K562 (cell line): ENCODE data around the gene ATP2B1. TPM values are rescaled to one million over a fixed set of nuclear protein-coding genes. Genes with fewer than 3 reads are reported as not detected.
A peak's percentile ranks its signal among the peaks of the same experiment; 100 is the strongest.

Experiments
- DPF2 ChIP-seq: fragments of 450-650 bp; IDR thresholded peaks from 2 replicates; pipeline ENCODE4 v1.6.1; 2016
- ERF ChIP-seq: fragments of 450-650 bp; formaldehyde crosslinking; IDR thresholded peaks from 2 replicates; pipeline ENCODE4 v1.4.0; 2020; ENCODE audit warnings: mild to moderate bottlenecking, mixed read lengths
- ETV5 ChIP-seq: sonication (generic); formaldehyde crosslinking; IDR thresholded peaks from 2 replicates; pipeline ENCODE4 v1.4.0; 2020; ENCODE audit warnings: low read depth, mild to moderate bottlenecking, missing genetic modification reagents
- HMGN3 ChIP-seq: IDR thresholded peaks from 2 replicates; pipeline ENCODE4 v1.6.1; 2011; ENCODE audit warnings: borderline replicate concordance, low read depth, mild to moderate bottlenecking, mixed read lengths, low read length; ENCODE audit not compliant: insufficient read length; ENCODE audit errors: extremely low read depth
- KAT2B ChIP-seq: IDR thresholded peaks from one replicate; pipeline ENCODE4 v1.6.1; 2012; ENCODE audit warnings: low read depth, mild to moderate bottlenecking, control low read depth, inconsistent platforms, low read length, moderate library complexity
- KAT7 ChIP-seq: sonication (generic); formaldehyde crosslinking; IDR thresholded peaks from 2 replicates; pipeline ENCODE4 v1.8.0; 2022; ENCODE audit warnings: missing genetic modification reagents, mild to moderate bottlenecking, borderline replicate concordance
- MAFF ChIP-seq: IDR thresholded peaks from 2 replicates; pipeline ENCODE4 v1.6.1; 2012; ENCODE audit warnings: low read length, improper control_type of control experiment
- MAZ ChIP-seq, 2 experiments: fragments of 450-650 bp in 1 of 2; sonication (generic) in 1 of 2; formaldehyde crosslinking; IDR thresholded peaks in 1 of 2; conservative IDR thresholded peaks in 1 of 2; 2 replicates each; pipeline versions ENCODE4 v1.4.0 to v1.5.0; 2020; ENCODE audit warnings: mild to moderate bottlenecking in 1 of 2, missing genetic modification reagents in 1 of 2
- NR2F6 ChIP-seq: fragments of 450-650 bp; formaldehyde crosslinking; IDR thresholded peaks from 2 replicates; pipeline ENCODE4 v1.4.0; 2020; ENCODE audit warnings: mild to moderate bottlenecking
- RBBP5 ChIP-seq: fragments of 200-600 bp; sonication (generic); IDR thresholded peaks from 2 replicates; pipeline ENCODE4 v1.6.1; 2012; ENCODE audit warnings: borderline replicate concordance, mild to moderate bottlenecking, low read length, control low read depth, inconsistent platforms; ENCODE audit not compliant: insufficient read depth, poor library complexity, severe bottlenecking
- SMAD4 ChIP-seq: fragments of 250-450 bp; sonication (Bioruptor Pico); conservative IDR thresholded peaks from 2 replicates; pipeline ENCODE4 v1.8.0; 2021; ENCODE audit warnings: inconsistent platforms, mild to moderate bottlenecking, moderate library complexity
- SUPT5H ChIP-seq: fragments of 450-650 bp; IDR thresholded peaks from 2 replicates; pipeline ENCODE4 v1.6.1; 2016
- TRIM28 ChIP-seq: fragments of 450-650 bp; IDR thresholded peaks from 2 replicates; pipeline ENCODE4 v1.6.1; 2017
- ZFX ChIP-seq: sonication (generic); formaldehyde crosslinking; IDR thresholded peaks from 2 replicates; pipeline ENCODE4 v1.8.0; 2022; ENCODE audit warnings: mild to moderate bottlenecking, missing genetic modification reagents, moderate library complexity
- ZNF184 ChIP-seq: sonication (generic); formaldehyde crosslinking; IDR thresholded peaks from 2 replicates; pipeline ENCODE4 v1.5.0; 2020; ENCODE audit warnings: missing genetic modification reagents
- ZNF551 ChIP-seq: fragments of 250-450 bp; sonication (Bioruptor Pico); IDR thresholded peaks from 2 replicates; pipeline ENCODE4 v1.5.0; 2021; ENCODE audit warnings: mild to moderate bottlenecking, moderate library complexity
- polyA plus RNA-seq, 8 experiments: library from polyadenylated mRNA; depleted of rRNA in 4 of 8; stranded (reverse) in 5 of 8; unstranded in 3 of 8; fragments of >200 nt; fragmentation: Nextera tagmentation in 2 of 8; fragmentation: Illumina TruSeq in 1 of 8; extraction: Ambion mirVana in 2 of 8; extraction: Trizol in 1 of 8; gene quantifications; 2 replicates each; pipeline versions ENCODE4 v1.2.1 to v1.2.3, GENCODE V29; 2011 to 2014; ENCODE audit warnings: inconsistent platforms in 1 of 8, missing spikeins in 1 of 8
- total RNA-seq, 7 experiments: library from RNA; depleted of rRNA in 6 of 7; stranded (reverse); fragments of >200 nt in 6 of 7; fragmentation: Illumina TruSeq in 2 of 7; extraction: Trizol in 2 of 7; gene quantifications; 2 replicates each; pipeline versions ENCODE4 v1.2.1 to v1.2.3, GENCODE V29; 2011 to 2021; ENCODE audit warnings: low replicate concordance in 1 of 7
- TF ChIP-seq, protein P1 (sequence below): fragments of 450-650 bp; formaldehyde crosslinking; IDR thresholded peaks from 2 replicates; pipeline ENCODE4 v1.4.0; 2020; ENCODE audit warnings: mild to moderate bottlenecking
- TF ChIP-seq, protein P2 (sequence below), 3 experiments: IDR thresholded peaks in 2 of 3; conservative IDR thresholded peaks in 1 of 3; 2 replicates each; pipeline ENCODE4 v1.5.1; 2011 to 2012; ENCODE audit warnings: low read length in 3 of 3, mild to moderate bottlenecking in 3 of 3, control low read depth in 2 of 3, improper control_type of control experiment in 1 of 3, inconsistent platforms in 1 of 3, low read depth in 1 of 3, mixed read lengths in 1 of 3, moderate library complexity in 1 of 3; ENCODE audit not compliant: insufficient read depth in 2 of 3
- TF ChIP-seq, protein P3 (sequence below): fragments of 450-650 bp; IDR thresholded peaks from 2 replicates; pipeline ENCODE4 v1.6.1; 2016; ENCODE audit warnings: mild to moderate bottlenecking
- TF ChIP-seq, protein P4 (sequence below): fragments of 250-450 bp; sonication (Bioruptor Pico); IDR thresholded peaks from 2 replicates; pipeline ENCODE4 v1.4.0; 2020; ENCODE audit warnings: mild to moderate bottlenecking, moderate library complexity

Gene ATP2B1
- total and polyA plus RNA-seq, 9 of the 15 experiments (the other 6 are each of a cell fraction or from before 2014, with no cell fraction given): 8.6 to 39.0 (median 27.8) TPM

DNA sequence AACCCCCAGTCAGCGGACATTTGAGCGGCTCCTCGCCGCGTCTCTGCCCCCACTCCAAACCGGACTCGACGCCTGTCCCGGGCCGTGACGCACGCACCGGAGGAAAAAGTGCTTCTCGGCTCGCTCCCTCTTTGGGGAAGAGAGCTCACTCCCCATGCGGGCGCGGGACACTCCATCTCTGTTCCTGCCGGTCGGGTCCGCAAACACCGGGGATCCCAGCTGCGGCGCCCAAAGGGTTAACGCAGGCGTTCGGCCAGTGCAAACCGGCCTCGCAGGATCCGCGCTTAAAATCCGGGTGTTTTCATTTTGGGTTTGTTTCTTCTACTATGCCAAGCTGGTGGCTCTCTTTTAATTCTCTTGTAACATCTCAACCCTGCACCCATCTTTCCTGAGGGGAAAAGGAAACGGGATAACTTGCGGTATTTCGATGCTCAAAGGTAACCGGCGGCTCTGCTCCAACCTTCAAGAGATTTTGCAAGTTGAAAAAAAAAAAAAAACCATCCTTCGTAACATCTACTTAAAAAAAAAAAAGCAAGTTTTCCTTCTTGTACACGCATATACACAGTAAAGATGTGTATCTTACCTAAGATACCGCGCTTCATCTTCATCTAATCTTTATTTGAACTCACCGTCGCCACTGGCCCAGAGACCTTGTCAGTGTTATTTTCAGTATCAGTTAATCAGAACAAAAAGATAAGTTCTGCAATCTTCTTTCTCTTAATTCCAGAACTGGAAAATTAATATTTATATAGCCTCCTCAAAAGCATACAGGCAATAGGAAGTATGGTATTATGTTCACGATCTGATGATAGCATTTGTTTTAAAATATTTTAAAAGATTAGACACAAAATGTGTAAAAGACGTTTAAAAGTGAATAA lies 1.6 kb upstream of the ATP2B1 start (continued):
- TF ChIP-seq, protein P1, sequence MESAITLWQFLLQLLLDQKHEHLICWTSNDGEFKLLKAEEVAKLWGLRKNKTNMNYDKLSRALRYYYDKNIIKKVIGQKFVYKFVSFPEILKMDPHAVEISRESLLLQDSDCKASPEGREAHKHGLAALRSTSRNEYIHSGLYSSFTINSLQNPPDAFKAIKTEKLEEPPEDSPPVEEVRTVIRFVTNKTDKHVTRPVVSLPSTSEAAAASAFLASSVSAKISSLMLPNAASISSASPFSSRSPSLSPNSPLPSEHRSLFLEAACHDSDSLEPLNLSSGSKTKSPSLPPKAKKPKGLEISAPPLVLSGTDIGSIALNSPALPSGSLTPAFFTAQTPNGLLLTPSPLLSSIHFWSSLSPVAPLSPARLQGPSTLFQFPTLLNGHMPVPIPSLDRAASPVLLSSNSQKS (CRISPR knock-in tag): no peak
- TF ChIP-seq KAT7 (CRISPR knock-in tag) (peak; percentile 62; the same call in 1 of the 2 replicates), ETV5 (CRISPR knock-in tag) (peak; percentile 51; the same call in 1 of the 2 replicates), TRIM28 (0 out of 2 replicates have a peak, but pooled peaks have one; percentile 30), RBBP5 (peak; percentile 46), NR2F6 (CRISPR knock-in tag) (no peak), ZNF184 (CRISPR knock-in tag) (no peak), HMGN3 (no peak), SUPT5H (0 out of 2 replicates have a peak, but pooled peaks have one; percentile 42), MAFF (no peak), MAZ (CRISPR knock-in tag; conservative IDR thresholded peaks at IDR 0.05 in 1 of 2, IDR thresholded peaks at IDR 0.05 in 1 of 2) (0 out of 4 replicates have a peak, but pooled peaks of 1 of the 2 experiments have one; percentile 11), ERF (CRISPR knock-in tag) (0 out of 2 replicates have a peak, but pooled peaks have one; percentile 48), DPF2 (no peak), ZFX (CRISPR knock-in tag) (peak; percentile 62), ZNF551 (CRISPR knock-in tag) (no peak), SMAD4 (CRISPR knock-in tag) (peak; percentile 3; the same call in 1 of the 2 replicates), KAT2B (no peak)
- TF ChIP-seq, protein P2, sequence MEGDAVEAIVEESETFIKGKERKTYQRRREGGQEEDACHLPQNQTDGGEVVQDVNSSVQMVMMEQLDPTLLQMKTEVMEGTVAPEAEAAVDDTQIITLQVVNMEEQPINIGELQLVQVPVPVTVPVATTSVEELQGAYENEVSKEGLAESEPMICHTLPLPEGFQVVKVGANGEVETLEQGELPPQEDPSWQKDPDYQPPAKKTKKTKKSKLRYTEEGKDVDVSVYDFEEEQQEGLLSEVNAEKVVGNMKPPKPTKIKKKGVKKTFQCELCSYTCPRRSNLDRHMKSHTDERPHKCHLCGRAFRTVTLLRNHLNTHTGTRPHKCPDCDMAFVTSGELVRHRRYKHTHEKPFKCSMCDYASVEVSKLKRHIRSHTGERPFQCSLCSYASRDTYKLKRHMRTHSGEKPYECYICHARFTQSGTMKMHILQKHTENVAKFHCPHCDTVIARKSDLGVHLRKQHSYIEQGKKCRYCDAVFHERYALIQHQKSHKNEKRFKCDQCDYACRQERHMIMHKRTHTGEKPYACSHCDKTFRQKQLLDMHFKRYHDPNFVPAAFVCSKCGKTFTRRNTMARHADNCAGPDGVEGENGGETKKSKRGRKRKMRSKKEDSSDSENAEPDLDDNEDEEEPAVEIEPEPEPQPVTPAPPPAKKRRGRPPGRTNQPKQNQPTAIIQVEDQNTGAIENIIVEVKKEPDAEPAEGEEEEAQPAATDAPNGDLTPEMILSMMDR (IDR thresholded peaks at IDR 0.05 in 2 of 3, conservative IDR thresholded peaks at IDR 0.05 in 1 of 3; ENCODE audit: insufficient read depth in 2 of 3, low read depth in 1 of 3, low read length in 3 of 3): no peak
- TF ChIP-seq, protein P3, sequence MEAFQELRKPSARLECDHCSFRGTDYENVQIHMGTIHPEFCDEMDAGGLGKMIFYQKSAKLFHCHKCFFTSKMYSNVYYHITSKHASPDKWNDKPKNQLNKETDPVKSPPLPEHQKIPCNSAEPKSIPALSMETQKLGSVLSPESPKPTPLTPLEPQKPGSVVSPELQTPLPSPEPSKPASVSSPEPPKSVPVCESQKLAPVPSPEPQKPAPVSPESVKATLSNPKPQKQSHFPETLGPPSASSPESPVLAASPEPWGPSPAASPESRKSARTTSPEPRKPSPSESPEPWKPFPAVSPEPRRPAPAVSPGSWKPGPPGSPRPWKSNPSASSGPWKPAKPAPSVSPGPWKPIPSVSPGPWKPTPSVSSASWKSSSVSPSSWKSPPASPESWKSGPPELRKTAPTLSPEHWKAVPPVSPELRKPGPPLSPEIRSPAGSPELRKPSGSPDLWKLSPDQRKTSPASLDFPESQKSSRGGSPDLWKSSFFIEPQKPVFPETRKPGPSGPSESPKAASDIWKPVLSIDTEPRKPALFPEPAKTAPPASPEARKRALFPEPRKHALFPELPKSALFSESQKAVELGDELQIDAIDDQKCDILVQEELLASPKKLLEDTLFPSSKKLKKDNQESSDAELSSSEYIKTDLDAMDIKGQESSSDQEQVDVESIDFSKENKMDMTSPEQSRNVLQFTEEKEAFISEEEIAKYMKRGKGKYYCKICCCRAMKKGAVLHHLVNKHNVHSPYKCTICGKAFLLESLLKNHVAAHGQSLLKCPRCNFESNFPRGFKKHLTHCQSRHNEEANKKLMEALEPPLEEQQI: no peak
- TF ChIP-seq, protein P4, sequence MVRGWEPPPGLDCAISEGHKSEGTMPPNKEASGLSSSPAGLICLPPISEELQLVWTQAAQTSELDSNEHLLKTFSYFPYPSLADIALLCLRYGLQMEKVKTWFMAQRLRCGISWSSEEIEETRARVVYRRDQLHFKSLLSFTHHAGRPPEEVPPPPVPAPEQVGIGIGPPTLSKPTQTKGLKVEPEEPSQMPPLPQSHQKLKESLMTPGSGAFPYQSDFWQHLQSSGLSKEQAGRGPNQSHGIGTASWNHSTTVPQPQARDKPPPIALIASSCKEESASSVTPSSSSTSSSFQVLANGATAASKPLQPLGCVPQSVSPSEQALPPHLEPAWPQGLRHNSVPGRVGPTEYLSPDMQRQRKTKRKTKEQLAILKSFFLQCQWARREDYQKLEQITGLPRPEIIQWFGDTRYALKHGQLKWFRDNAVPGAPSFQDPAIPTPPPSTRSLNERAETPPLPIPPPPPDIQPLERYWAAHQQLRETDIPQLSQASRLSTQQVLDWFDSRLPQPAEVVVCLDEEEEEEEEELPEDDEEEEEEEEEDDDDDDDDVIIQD: 0 out of 2 replicates have a peak, but pooled peaks have one; percentile 2
